ENCODE measurements around the gene RAMP3.

Gene RAMP3

DNA sequence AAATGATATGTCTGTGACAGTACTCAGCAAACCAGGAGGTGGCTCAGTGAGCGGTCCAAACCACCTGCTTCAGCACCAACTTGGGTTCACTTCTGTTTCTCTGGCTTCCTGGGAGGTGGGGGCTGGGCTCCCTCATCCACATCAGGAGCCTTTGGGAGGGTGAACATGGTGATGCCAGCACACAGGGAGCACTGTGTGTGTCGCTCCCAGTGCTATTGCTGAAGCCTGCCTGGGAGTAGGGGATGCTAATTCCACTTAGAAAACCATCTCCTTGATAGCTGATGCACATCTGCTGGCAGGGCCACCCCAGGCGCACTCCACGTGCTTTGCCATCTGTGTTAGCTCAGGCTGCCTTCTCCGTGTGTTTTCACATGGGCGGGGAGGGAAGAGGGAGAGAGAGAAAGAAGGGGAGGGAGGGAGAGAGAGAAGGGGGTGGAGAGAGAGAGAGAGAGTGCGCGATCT lies 58.0 kb downstream of the RAMP3 start:
- Histone ChIP-seq H3K9me2 (replicated peaks; ENCODE audit: low read depth, low read length) (no peaks in the 10 kb centered on the region), H2AFZ (ENCODE audit: low read length) (no peak overlapping the region), H3K9me3 (ENCODE audit: insufficient read depth, low read depth, low read length) (no peaks in the 10 kb centered on the region), H4K20me1 (ENCODE audit: insufficient read depth, low read length, poor library complexity, severe bottlenecking) (no peaks in the 10 kb centered on the region), H3K4me3 (ENCODE audit: low read length, poor library complexity, severe bottlenecking) (no peak overlapping the region), H3K36me3 (ENCODE audit: insufficient read depth, low read length) (no peaks in the 10 kb centered on the region), H3K9ac (ENCODE audit: low read depth, low read length, poor library complexity, severe bottlenecking) (no peak overlapping the region), H3K4me1 (ENCODE audit: insufficient read depth, low read length, poor library complexity, severe bottlenecking) (peaks cover 3% of the 10 kb centered on the region), H3F3A (ENCODE audit: low read depth) (no peaks in the 10 kb centered on the region), H3K27me3 (ENCODE audit: insufficient read depth, low read length, poor library complexity, severe bottlenecking) (no peaks in the 10 kb centered on the region), H3K79me2 (ENCODE audit: insufficient read depth, low read length) (no peaks in the 10 kb centered on the region), H3K4me2 (ENCODE audit: low read depth, low read length, poor library complexity, severe bottlenecking) (no peak overlapping the region)
- TF ChIP-seq EZH2phosphoT487 (IDR thresholded peaks at IDR 0.05; ENCODE audit: borderline replicate concordance), result no peak
- TF ChIP-seq, protein P1, sequence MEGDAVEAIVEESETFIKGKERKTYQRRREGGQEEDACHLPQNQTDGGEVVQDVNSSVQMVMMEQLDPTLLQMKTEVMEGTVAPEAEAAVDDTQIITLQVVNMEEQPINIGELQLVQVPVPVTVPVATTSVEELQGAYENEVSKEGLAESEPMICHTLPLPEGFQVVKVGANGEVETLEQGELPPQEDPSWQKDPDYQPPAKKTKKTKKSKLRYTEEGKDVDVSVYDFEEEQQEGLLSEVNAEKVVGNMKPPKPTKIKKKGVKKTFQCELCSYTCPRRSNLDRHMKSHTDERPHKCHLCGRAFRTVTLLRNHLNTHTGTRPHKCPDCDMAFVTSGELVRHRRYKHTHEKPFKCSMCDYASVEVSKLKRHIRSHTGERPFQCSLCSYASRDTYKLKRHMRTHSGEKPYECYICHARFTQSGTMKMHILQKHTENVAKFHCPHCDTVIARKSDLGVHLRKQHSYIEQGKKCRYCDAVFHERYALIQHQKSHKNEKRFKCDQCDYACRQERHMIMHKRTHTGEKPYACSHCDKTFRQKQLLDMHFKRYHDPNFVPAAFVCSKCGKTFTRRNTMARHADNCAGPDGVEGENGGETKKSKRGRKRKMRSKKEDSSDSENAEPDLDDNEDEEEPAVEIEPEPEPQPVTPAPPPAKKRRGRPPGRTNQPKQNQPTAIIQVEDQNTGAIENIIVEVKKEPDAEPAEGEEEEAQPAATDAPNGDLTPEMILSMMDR (conservative IDR thresholded peaks at IDR 0.05; ENCODE audit: low read length), result no peak

DNA sequence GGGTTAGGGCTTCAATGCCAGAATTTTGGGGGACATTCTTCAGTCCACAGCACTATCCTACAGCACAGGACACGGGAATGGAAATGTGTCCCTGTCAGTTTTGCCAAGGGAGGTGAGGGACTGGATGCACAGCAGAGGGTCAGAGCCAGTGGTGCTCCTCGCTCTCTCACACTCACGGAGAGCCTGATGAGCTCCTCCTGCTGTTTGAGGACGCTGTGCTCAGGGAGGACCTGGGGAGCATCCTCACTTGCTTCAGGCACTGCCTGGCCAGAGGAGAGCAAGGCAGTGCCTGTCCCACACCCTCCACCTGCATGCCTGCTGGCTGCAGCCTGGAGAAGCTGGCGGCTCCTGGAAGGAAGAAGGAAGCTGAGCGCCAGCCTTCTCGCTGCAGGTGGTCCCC lies 58.6 kb downstream of the RAMP3 start:
- Histone ChIP-seq H3K9ac (ENCODE audit: low read depth, low read length, poor library complexity, severe bottlenecking) (no peak overlapping the region), H3K9me3 (ENCODE audit: insufficient read depth, low read depth, low read length) (no peaks in the 10 kb centered on the region), H4K20me1 (ENCODE audit: insufficient read depth, low read length, poor library complexity, severe bottlenecking) (no peaks in the 10 kb centered on the region), H3K9me2 (replicated peaks; ENCODE audit: low read depth, low read length) (no peaks in the 10 kb centered on the region), H3K36me3 (ENCODE audit: insufficient read depth, low read length) (no peaks in the 10 kb centered on the region), H3K27me3 (ENCODE audit: insufficient read depth, low read length, poor library complexity, severe bottlenecking) (no peaks in the 10 kb centered on the region), H3K4me1 (ENCODE audit: insufficient read depth, low read length, poor library complexity, severe bottlenecking) (no peaks in the 10 kb centered on the region), H3K4me3 (ENCODE audit: low read length, poor library complexity, severe bottlenecking) (no peak overlapping the region), H3K4me2 (ENCODE audit: low read depth, low read length, poor library complexity, severe bottlenecking) (no peak overlapping the region), H2AFZ (ENCODE audit: low read length) (no peak overlapping the region), H3F3A (ENCODE audit: low read depth) (no peaks in the 10 kb centered on the region), H3K79me2 (ENCODE audit: insufficient read depth, low read length) (no peaks in the 10 kb centered on the region)
- no peak for TF ChIP-seq EZH2phosphoT487 (IDR thresholded peaks at IDR 0.05; ENCODE audit: borderline replicate concordance)
- TF ChIP-seq, protein P1 (conservative IDR thresholded peaks at IDR 0.05; ENCODE audit: low read length), result no peak

DNA sequence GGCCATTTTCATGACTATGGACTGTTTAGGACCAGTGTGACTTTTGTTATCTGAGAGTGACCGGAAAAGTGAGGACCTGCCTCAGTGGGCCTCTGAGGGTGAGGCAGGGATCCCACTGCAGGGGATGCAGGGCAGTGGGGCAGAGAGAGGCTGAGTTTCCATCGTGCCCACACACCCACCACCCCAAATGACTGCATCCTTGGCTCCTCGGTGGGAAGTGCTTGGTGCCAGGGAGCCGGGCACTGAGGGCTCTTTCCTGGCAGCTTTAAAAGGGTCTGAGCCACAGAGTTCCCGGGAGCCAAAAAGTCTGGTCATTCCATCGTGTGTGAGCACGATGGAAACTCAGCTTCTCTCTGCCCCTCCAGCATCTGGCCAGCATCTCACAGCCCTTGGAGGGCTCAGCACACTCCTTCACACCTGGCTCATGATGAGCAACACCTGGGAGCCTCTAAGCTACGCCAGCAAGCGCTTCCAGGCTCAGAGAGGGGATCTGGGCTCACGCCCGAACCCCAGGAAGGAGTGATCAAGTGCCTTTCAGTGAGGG lies 59.1 kb downstream of the RAMP3 start:
- H3K9ac ChIP-seq (ENCODE audit: low read depth, low read length, poor library complexity, severe bottlenecking), result no peak overlapping the region
- H3K9me2 ChIP-seq (replicated peaks; ENCODE audit: low read depth, low read length), result no peaks in the 10 kb centered on the region
- no peaks in the 10 kb centered on the region for H3F3A ChIP-seq (ENCODE audit: low read depth)
- no peaks in the 10 kb centered on the region for H3K4me1 ChIP-seq (ENCODE audit: insufficient read depth, low read length, poor library complexity, severe bottlenecking)
- no peak overlapping the region for H2AFZ ChIP-seq (ENCODE audit: low read length)
- no peaks in the 10 kb centered on the region for H3K27me3 ChIP-seq (ENCODE audit: insufficient read depth, low read length, poor library complexity, severe bottlenecking)
- TF ChIP-seq EZH2phosphoT487 (IDR thresholded peaks at IDR 0.05; ENCODE audit: borderline replicate concordance), result no peak
- TF ChIP-seq, protein P1 (conservative IDR thresholded peaks at IDR 0.05; ENCODE audit: low read length), result no peak
- no peak overlapping the region for H3K4me2 ChIP-seq (ENCODE audit: low read depth, low read length, poor library complexity, severe bottlenecking)
- H4K20me1 ChIP-seq (ENCODE audit: insufficient read depth, low read length, poor library complexity, severe bottlenecking), result no peaks in the 10 kb centered on the region
- H3K36me3 ChIP-seq (ENCODE audit: insufficient read depth, low read length), result no peaks in the 10 kb centered on the region
- no peaks in the 10 kb centered on the region for H3K79me2 ChIP-seq (ENCODE audit: insufficient read depth, low read length)
- H3K9me3 ChIP-seq (ENCODE audit: insufficient read depth, low read depth, low read length), result no peaks in the 10 kb centered on the region
- no peak overlapping the region for H3K4me3 ChIP-seq (ENCODE audit: low read length, poor library complexity, severe bottlenecking)

Measured in Loucy (cell line).